Mesenchymal stem cell (in vitro differentiated cells and primary cell): ENCODE data around the gene OGFOD2.

ENCODE experiments used
- DNase-seq: peaks from one replicate; pipeline ENCODE4 v3.0.0-alpha.2; 2013
- H2AFZ ChIP-seq: one replicate; pipeline ENCODE4 v1.6.1; 2013; ENCODE audit warnings: low read depth, mild to moderate bottlenecking, control low read depth, inconsistent platforms, low read length, moderate library complexity
- H2AK5ac ChIP-seq: 2 replicates; pipeline ENCODE4 v1.6.1; 2013; ENCODE audit warnings: low read length, moderate library complexity, mild to moderate bottlenecking, inconsistent platforms; ENCODE audit not compliant: severe bottlenecking
- H2BK120ac ChIP-seq: one replicate; pipeline ENCODE4 v1.6.1; 2013; ENCODE audit warnings: low read depth, mild to moderate bottlenecking, inconsistent platforms, low read length, moderate library complexity
- H2BK12ac ChIP-seq, 2 experiments: one replicate each; pipeline ENCODE4 v1.6.1; 2013; ENCODE audit warnings: inconsistent platforms in 2 of 2, low read length in 2 of 2, mild to moderate bottlenecking in 2 of 2, moderate library complexity in 2 of 2, control low read depth in 1 of 2
- H2BK15ac ChIP-seq: one replicate; pipeline ENCODE4 v1.6.1; 2013; ENCODE audit warnings: mild to moderate bottlenecking, low read depth, inconsistent platforms; ENCODE audit not compliant: poor library complexity, severe bottlenecking
- H2BK5ac ChIP-seq: 2 replicates; pipeline ENCODE4 v1.6.1; 2013; ENCODE audit warnings: low read depth, mild to moderate bottlenecking, low read length, control low read depth, inconsistent platforms; ENCODE audit not compliant: poor library complexity, severe bottlenecking
- H3K14ac ChIP-seq, 2 experiments: one replicate each; pipeline ENCODE4 v1.6.1; 2013; ENCODE audit warnings: inconsistent platforms in 2 of 2, low read length in 2 of 2, control low read depth in 1 of 2, mild to moderate bottlenecking in 1 of 2, moderate library complexity in 1 of 2
- H3K18ac ChIP-seq, 2 experiments: one replicate each; pipeline ENCODE4 v1.6.1; 2013; ENCODE audit warnings: inconsistent platforms in 2 of 2, low read length in 2 of 2, control low read depth in 1 of 2, low read depth in 1 of 2, mild to moderate bottlenecking in 1 of 2
- H3K23ac ChIP-seq, 2 experiments: one replicate each; pipeline ENCODE4 v1.6.1; 2013; ENCODE audit warnings: inconsistent platforms in 2 of 2, low read length in 2 of 2, mild to moderate bottlenecking in 2 of 2, moderate library complexity in 2 of 2, control low read depth in 1 of 2
- H3K27ac ChIP-seq: 2 replicates; pipeline ENCODE4 v1.5.1; 2013; ENCODE audit warnings: mild to moderate bottlenecking, moderate library complexity, low read length, control low read depth, inconsistent platforms; ENCODE audit not compliant: poor library complexity, severe bottlenecking
- H3K27me3 ChIP-seq, 2 experiments: 2 replicates each; pipeline versions ENCODE4 v1.6.1 to v1.7.0; 2013; ENCODE audit warnings: low read length in 2 of 2, mild to moderate bottlenecking in 2 of 2, moderate library complexity in 2 of 2, control low read depth in 1 of 2, inconsistent platforms in 1 of 2; ENCODE audit not compliant: control insufficient read depth in 1 of 2, insufficient read depth in 1 of 2
- H3K36me3 ChIP-seq, 2 experiments: 2 replicates each; pipeline versions ENCODE4 v1.6.1 to v1.7.0; 2013; ENCODE audit warnings: low read length in 2 of 2, control low read depth in 1 of 2, inconsistent platforms in 1 of 2, low read depth in 1 of 2, mild to moderate bottlenecking in 1 of 2; ENCODE audit not compliant: insufficient read depth in 2 of 2, control insufficient read depth in 1 of 2
- H3K4ac ChIP-seq, 2 experiments: one replicate each; pipeline ENCODE4 v1.6.1; 2013; ENCODE audit warnings: inconsistent platforms in 2 of 2, low read length in 2 of 2, mild to moderate bottlenecking in 2 of 2, moderate library complexity in 2 of 2, control low read depth in 1 of 2, low read depth in 1 of 2
- H3K4me1 ChIP-seq: 2 replicates; pipeline ENCODE4 v1.6.1; 2013; ENCODE audit warnings: low read depth, low read length, control low read depth; ENCODE audit not compliant: control insufficient read depth, insufficient read depth
- H3K4me2 ChIP-seq: 2 replicates; pipeline ENCODE4 v1.6.1; 2013; ENCODE audit warnings: low read length, mild to moderate bottlenecking, inconsistent platforms; ENCODE audit not compliant: poor library complexity, severe bottlenecking
- H3K4me3 ChIP-seq, 2 experiments: 2 replicates each; pipeline versions ENCODE4 v1.5.1 to v1.7.0; 2013; ENCODE audit warnings: low read length in 2 of 2, mild to moderate bottlenecking in 2 of 2, control low read depth in 1 of 2, low read depth in 1 of 2; ENCODE audit not compliant: insufficient read depth in 1 of 2
- H3K79me1 ChIP-seq: replicated peaks from 2 replicates; pipeline ENCODE4 v1.6.1; 2013; ENCODE audit warnings: mild to moderate bottlenecking, control low read depth, low read length, inconsistent platforms; ENCODE audit not compliant: poor library complexity, severe bottlenecking
- H3K9ac ChIP-seq: 2 replicates; pipeline ENCODE4 v1.7.0; 2013; ENCODE audit warnings: mild to moderate bottlenecking, low read length, moderate library complexity
- H3K9me3 ChIP-seq: 2 replicates; pipeline ENCODE4 v1.7.0; 2013; ENCODE audit warnings: mild to moderate bottlenecking, low read length; ENCODE audit not compliant: control insufficient read depth
- H4K8ac ChIP-seq: one replicate; pipeline ENCODE4 v1.6.1; 2013; ENCODE audit warnings: inconsistent platforms, mild to moderate bottlenecking, low read length, moderate library complexity
- H4K91ac ChIP-seq: one replicate; pipeline ENCODE4 v1.6.1; 2013; ENCODE audit warnings: mild to moderate bottlenecking, low read length, inconsistent platforms
- WGBS: methylation state at CpG from one replicate; pipeline ENCODE4 v1.1.7; 2013; ENCODE audit warnings: mixed read lengths; 5-methylcytosine and 5-hydroxymethylcytosine counted together

The OGFOD2 gene

GRCh38 chr12:123010110-123010509, 35.1 kb downstream of the OGFOD2 start:
- Histone ChIP-seq H3K9me3 (no peaks in the 10 kb centered on the region), H3K9ac (no peak overlapping the region), H2AK5ac (no peak overlapping the region), H4K91ac (no peak overlapping the region), H2BK15ac (no peak overlapping the region), H2BK12ac (no peak overlapping the region), H3K4ac (no peak overlapping the region), H3K4me3 (no peak overlapping the region), H2BK120ac (no peak overlapping the region), H3K14ac (no peak overlapping the region), H3K23ac (no peak overlapping the region), H3K4me2 (no peak overlapping the region), H2AFZ (no peak overlapping the region), H3K79me1 (no peaks in the 10 kb centered on the region), H3K18ac (no peak overlapping the region), H2BK5ac (no peak overlapping the region), H3K36me3 (peaks cover 35 to 57% of the 10 kb centered on the region in 2 experiments), H3K27me3 (no peaks in the 10 kb centered on the region), H3K27ac (no peak overlapping the region), H3K4me1 (peaks cover 8% of the 10 kb centered on the region), H4K8ac (no peak overlapping the region)
- 90% methylated on average over 1 of the region's 1 CpG for WGBS
- no peak for DNase-seq

GRCh38 chr12:123010681-123011080, 35.6 kb downstream of the OGFOD2 start:
- Histone ChIP-seq H4K91ac (no peak overlapping the region), H2BK12ac (no peak overlapping the region), H3K79me1 (no peaks in the 10 kb centered on the region), H3K27ac (no peak overlapping the region), H2BK15ac (no peak overlapping the region), H3K4me1 (peaks cover 8% of the 10 kb centered on the region), H2AFZ (no peak overlapping the region), H3K18ac (no peak overlapping the region), H4K8ac (no peak overlapping the region), H2AK5ac (no peak overlapping the region), H3K9me3 (no peaks in the 10 kb centered on the region), H3K27me3 (no peaks in the 10 kb centered on the region), H2BK120ac (no peak overlapping the region), H3K4ac (no peak overlapping the region), H2BK5ac (no peak overlapping the region), H3K23ac (no peak overlapping the region), H3K4me3 (no peak overlapping the region), H3K4me2 (no peak overlapping the region), H3K36me3 (peaks cover 31 to 54% of the 10 kb centered on the region in 2 experiments), H3K14ac (no peak overlapping the region), H3K9ac (no peak overlapping the region)
- DNase-seq: no peak
- WGBS: 95% methylated on average over 4 of the region's 4 CpGs

GRCh38 chr12:123011701-123012100, 36.7 kb downstream of the OGFOD2 start:
- no peak overlapping the region for H3K4ac ChIP-seq
- H3K27ac ChIP-seq: no peak overlapping the region
- no peak overlapping the region for H2AK5ac ChIP-seq
- peak; percentile 29 for DNase-seq
- peaks cover 31 to 54% of the 10 kb centered on the region in 2 experiments for H3K36me3 ChIP-seq
- H3K18ac ChIP-seq: no peak overlapping the region
- H3K4me1 ChIP-seq: peaks cover 8% of the 10 kb centered on the region
- no peak overlapping the region for H2BK120ac ChIP-seq
- no peak overlapping the region for H2BK15ac ChIP-seq
- no peak overlapping the region for H3K23ac ChIP-seq
- H3K79me1 ChIP-seq: no peaks in the 10 kb centered on the region
- H3K4me3 ChIP-seq: no peak overlapping the region
- H2BK5ac ChIP-seq: no peak overlapping the region
- no peak overlapping the region for H4K8ac ChIP-seq
- no peak overlapping the region for H2BK12ac ChIP-seq
- no peak overlapping the region for H4K91ac ChIP-seq
- H3K4me2 ChIP-seq: no peak overlapping the region
- H3K9ac ChIP-seq: no peak overlapping the region
- H2AFZ ChIP-seq: no peak overlapping the region
- H3K27me3 ChIP-seq: no peaks in the 10 kb centered on the region
- 83% methylated on average over 6 of the region's 6 CpGs for WGBS
- H3K14ac ChIP-seq: no peak overlapping the region
- H3K9me3 ChIP-seq: no peaks in the 10 kb centered on the region

- no peak overlapping the region for H3K23ac ChIP-seq
- no peak overlapping the region for H3K14ac ChIP-seq
- no peak overlapping the region for H2BK15ac ChIP-seq
- H2BK5ac ChIP-seq: no peak overlapping the region
- no peak overlapping the region for H2AFZ ChIP-seq
- H3K27me3 ChIP-seq: no peaks in the 10 kb centered on the region
- H3K9me3 ChIP-seq: no peaks in the 10 kb centered on the region
- H3K4me2 ChIP-seq: no peak overlapping the region
- no peak overlapping the region for H3K18ac ChIP-seq
- H3K4me3 ChIP-seq: no peak overlapping the region
- H3K4me1 ChIP-seq: no peaks in the 10 kb centered on the region
- 95% methylated on average over 19 of the region's 19 CpGs for WGBS
- H4K8ac ChIP-seq: no peak overlapping the region
- H3K9ac ChIP-seq: no peak overlapping the region
- no peak overlapping the region for H4K91ac ChIP-seq
- H3K4ac ChIP-seq: no peak overlapping the region
- no peak overlapping the region for H3K27ac ChIP-seq
- no peak overlapping the region for H2BK120ac ChIP-seq
- no peak overlapping the region for H2AK5ac ChIP-seq
- H3K79me1 ChIP-seq: no peaks in the 10 kb centered on the region
- no peak overlapping the region for H2BK12ac ChIP-seq
- no peak for DNase-seq
- H3K36me3 ChIP-seq: peaks cover 25 to 41% of the 10 kb centered on the region in 2 experiments
Measured at GRCh38 chr12:123013185-123014095, 38.4 kb downstream of the OGFOD2 start.
